Kidney (tissue), 14 donors: ENCODE measurements around the gene WFDC5. TPM values are rescaled to one million over a fixed set of nuclear protein-coding genes. Genes with fewer than 3 reads are reported as not detected.

ENCODE experiments used
- DNase-seq, 5 donors: peaks; one replicate each; pipeline ENCODE4 v3.0.0-alpha.2; 2013 to 2020
- FAIRE-seq: peaks from 2 replicates; lab custom pipeline; 2012; peaks lifted over from hg19 to GRCh38; lab: Jason Lieb, UNC
- H3K27ac ChIP-seq, 2 donors: one replicate each; pipeline ENCODE4 v1.7.0; 2013; ENCODE audit warnings: low read depth in 2 of 2, low read length in 2 of 2, inconsistent platforms in 1 of 2
- H3K27me3 ChIP-seq: one replicate; pipeline ENCODE4 v1.7.1; 2013; ENCODE audit warnings: low read length, inconsistent platforms; ENCODE audit not compliant: control insufficient read depth, insufficient read depth
- H3K36me3 ChIP-seq, 3 donors: one replicate each; pipeline versions ENCODE4 v1.7.0 to v1.7.1; 2013; ENCODE audit warnings: low read length in 3 of 3, control low read depth in 1 of 3, inconsistent platforms in 1 of 3; ENCODE audit not compliant: insufficient read depth in 3 of 3, control insufficient read depth in 2 of 3
- H3K4me1 ChIP-seq, 3 donors: one replicate each; pipeline versions ENCODE4 v1.7.0 to v1.7.1; 2013; ENCODE audit warnings: low read length in 3 of 3, inconsistent platforms in 1 of 3, low read depth in 1 of 3; ENCODE audit not compliant: control insufficient read depth in 2 of 3, insufficient read depth in 2 of 3
- H3K4me3 ChIP-seq, 3 donors: one replicate each; pipeline versions ENCODE4 v1.7.0 to v1.8.1; 2013; ENCODE audit warnings: low read length in 3 of 3, control low read depth in 1 of 3, inconsistent platforms in 1 of 3
- H3K9ac ChIP-seq, 3 donors: one replicate each; pipeline versions ENCODE4 v1.7.0 to v1.7.1; 2013; ENCODE audit warnings: low read length in 3 of 3, control low read depth in 1 of 3, inconsistent platforms in 1 of 3
- H3K9me3 ChIP-seq, 3 donors: one replicate each; pipeline versions ENCODE4 v1.7.0 to v1.7.1; 2013; ENCODE audit warnings: low read length in 3 of 3, control low read depth in 1 of 3, inconsistent platforms in 1 of 3; ENCODE audit not compliant: control insufficient read depth in 2 of 3, insufficient read depth in 1 of 3
- CTCF ChIP-seq: IDR thresholded peaks from 3 replicates; pipeline ENCODE4 v1.5.1; 2012; ENCODE audit warnings: mild to moderate bottlenecking, moderate library complexity, borderline replicate concordance; ENCODE audit not compliant: insufficient read depth; ENCODE audit errors: extremely low read depth
- intact Hi-C: fragments of 100-400 bp; cut with DNase I; formaldehyde crosslinking; loops from one replicate; pipeline ENCODE4 v1.11.1; 2022
- polyA plus RNA-seq: library from polyadenylated mRNA; stranded (reverse); fragments of 350-450 nt; fragmentation: Illumina TruSeq; extraction: RNeasy Lipid Tissue Mini Kit (QIAGEN cat#74804); gene quantifications from one replicate; pipeline ENCODE4 v1.2.3, GENCODE V29; 2014; ENCODE audit warnings: low read depth, low replicate concordance; ENCODE audit not compliant: insufficient read depth
- total RNA-seq: library from RNA; stranded (reverse); fragmentation: NEBNext Ultra II Directional; extraction: Animal tissue kit (Norgen Biotek cat#: 25700); gene quantifications from one replicate; pipeline ENCODE4 v1.2.1, GENCODE V29; 2021
- donor health status: control.
- donor health status: control.
- donor health status: control.
- donor health status: control.
- donor health status: control.
- donor health status: DM: yes; HTN: yes; CAD: no.
- donor health status: Normal renal cell carcinoma (clear cell type).

WFDC5 gene
- total and polyA plus RNA-seq, 2 donors from 2014 or later, result 1.0 TPM; not detected in 1

- FAIRE-seq (no peak), DNase-seq (no peak)
- no peak overlapping the region for H3K4me3 ChIP-seq
- no peak for TF ChIP-seq CTCF
- H3K9me3 ChIP-seq, result no peaks in the 10 kb centered on the region
- no peaks in the 10 kb centered on the region for H3K27me3 ChIP-seq
- H3K36me3 ChIP-seq, result no peaks in the 10 kb centered on the region
- no peak overlapping the region for H3K9ac ChIP-seq
- intact Hi-C loops, result no loop called here
- H3K27ac ChIP-seq, result no peak overlapping the region
- H3K4me1 ChIP-seq, result no peaks in the 10 kb centered on the region
These were observed 3.1 kb upstream of the WFDC5 start for GRCh38 chr20:45118028-45118427.

- TF ChIP-seq CTCF, result no peak
- FAIRE-seq (no peak), DNase-seq (no peak)
- intact Hi-C loops, result no loop called here
- Histone ChIP-seq H3K36me3 (no peaks in the 10 kb centered on the region), H3K4me3 (no peak overlapping the region), H3K4me1 (no peaks in the 10 kb centered on the region), H3K27me3 (no peaks in the 10 kb centered on the region), H3K9me3 (no peaks in the 10 kb centered on the region), H3K9ac (no peak overlapping the region), H3K27ac (no peak overlapping the region)
These were observed 2.6 kb upstream of the WFDC5 start for GRCh38 chr20:45117581-45117980.

GRCh38 chr20:45115829-45116228 lies 855 bp upstream of the WFDC5 start:
- Histone ChIP-seq H3K9me3 (no peaks in the 10 kb centered on the region), H3K27me3 (no peaks in the 10 kb centered on the region), H3K9ac (no peak overlapping the region), H3K27ac (no peak overlapping the region), H3K4me3 (no peak overlapping the region), H3K4me1 (no peaks in the 10 kb centered on the region), H3K36me3 (no peaks in the 10 kb centered on the region)
- TF ChIP-seq CTCF, result no peak
- FAIRE-seq, result no peak
- no peak for DNase-seq
- intact Hi-C loops, result no loop called here

- intact Hi-C loops, result no loop called here
- no peak overlapping the region for H3K9ac ChIP-seq
- no peaks in the 10 kb centered on the region for H3K27me3 ChIP-seq
- no peaks in the 10 kb centered on the region for H3K4me1 ChIP-seq
- no peaks in the 10 kb centered on the region for H3K9me3 ChIP-seq
- no peaks in the 10 kb centered on the region for H3K36me3 ChIP-seq
- FAIRE-seq (no peak), DNase-seq (no peak)
- no peak overlapping the region for H3K4me3 ChIP-seq
- TF ChIP-seq CTCF, result no peak
- no peak overlapping the region for H3K27ac ChIP-seq
These were observed 406 bp upstream of the WFDC5 start for GRCh38 chr20:45115386-45115774.
